Bone marrow (tissue), 2 donors: ENCODE results near the gene PDHB.
"Not testable (repeated sequence)": the region's sequence is repeated elsewhere in the genome, so short reads cannot be mapped to it uniquely, and the experiment has no call there.

Experiments used
- DNase-seq, 2 donors: peaks; one replicate each; lab custom pipeline; 2025; lab: John Stamatoyannopoulos, UW

The PDHB gene

GRCh38 chr3:58433400-58434167, at the start of gene PDHB:
Gene PDHB, minus strand, starts transcription at chr3:58433832. Its CDS starts 23 bp downstream, at chr3:58433809.
- peak; percentile 84 to 90 for DNase-seq

- no peak for DNase-seq
Measured at GRCh38 chr3:58482917-58483636, 49.4 kb upstream of the PDHB start.

GRCh38 chr3:58480309-58480708, 46.7 kb upstream of the PDHB start:
- no peak for DNase-seq

- DNase-seq: no peak
Measured at GRCh38 chr3:58478781-58479180, 45.1 kb upstream of the PDHB start.

- DNase-seq: no peak
Measured at GRCh38 chr3:58474967-58475578, 41.4 kb upstream of the PDHB start.

- DNase-seq: no peak
Measured at GRCh38 chr3:58474348-58474911, 40.8 kb upstream of the PDHB start.

- DNase-seq: no peak
Measured at GRCh38 chr3:58473275-58473674, 39.6 kb upstream of the PDHB start.

- DNase-seq: peak in 1 of 2 donors; percentile 64
Measured at GRCh38 chr3:58471025-58471887, 37.6 kb upstream of the PDHB start.

GRCh38 chr3:58470363-58471024, 36.9 kb upstream of the PDHB start:
- DNase-seq: no peak

GRCh38 chr3:58469096-58469495, 35.5 kb upstream of the PDHB start:
- DNase-seq: no peak

- DNase-seq: no peak
Measured at GRCh38 chr3:58466899-58467563, 33.4 kb upstream of the PDHB start.

GRCh38 chr3:58464866-58465265, 31.2 kb upstream of the PDHB start:
- no peak for DNase-seq

GRCh38 chr3:58463942-58464271, 30.3 kb upstream of the PDHB start:
- DNase-seq: no peak

GRCh38 chr3:58463181-58463941, 29.7 kb upstream of the PDHB start:
- DNase-seq: peak; percentile 26 to 74

- DNase-seq: no peak
Measured at GRCh38 chr3:58462829-58463180, 29.2 kb upstream of the PDHB start.

- DNase-seq: no peak
Measured at GRCh38 chr3:58459160-58459559, 25.5 kb upstream of the PDHB start.

GRCh38 chr3:58452176-58452575, 18.5 kb upstream of the PDHB start:
- no peak for DNase-seq

- no peak for DNase-seq
Measured at GRCh38 chr3:58441514-58442450, 8.2 kb upstream of the PDHB start.

GRCh38 chr3:58440996-58441355, 7.3 kb upstream of the PDHB start:
- not testable (repeated sequence) for DNase-seq
